Mucosa of stomach (tissue), 1 donor: ENCODE measurements around the gene FCN2.

Experiments used
- H3K27me3 ChIP-seq: one replicate; pipeline ENCODE4 v1.7.0; 2013; ENCODE audit warnings: mild to moderate bottlenecking, low read length; ENCODE audit not compliant: control insufficient read depth, insufficient read depth
- H3K36me3 ChIP-seq: one replicate; pipeline ENCODE4 v1.7.0; 2013; ENCODE audit warnings: low read length; ENCODE audit not compliant: control insufficient read depth, insufficient read depth
- H3K4me1 ChIP-seq: one replicate; pipeline ENCODE4 v1.7.0; 2013; ENCODE audit warnings: mild to moderate bottlenecking, low read length; ENCODE audit not compliant: control insufficient read depth, insufficient read depth
- H3K4me3 ChIP-seq: one replicate; pipeline ENCODE4 v1.7.0; 2013; ENCODE audit warnings: low read length
- H3K9ac ChIP-seq: one replicate; pipeline ENCODE4 v1.7.0; 2013; ENCODE audit warnings: mild to moderate bottlenecking, low read length, moderate library complexity
- H3K9me3 ChIP-seq: one replicate; pipeline ENCODE4 v1.7.0; 2013; ENCODE audit warnings: mild to moderate bottlenecking, low read length, moderate library complexity; ENCODE audit not compliant: control insufficient read depth
- donor health status: Pancreatic carcinoma.

FCN2 gene

GRCh38 chr9:134877541-134877940, 3.1 kb upstream of the FCN2 start:
- H3K9me3 ChIP-seq = no peaks in the 10 kb centered on the region
- H3K4me3 ChIP-seq = no peak overlapping the region
- H3K9ac ChIP-seq = no peak overlapping the region
- no peaks in the 10 kb centered on the region for H3K4me1 ChIP-seq
- no peaks in the 10 kb centered on the region for H3K27me3 ChIP-seq
- H3K36me3 ChIP-seq = no peaks in the 10 kb centered on the region

DNA sequence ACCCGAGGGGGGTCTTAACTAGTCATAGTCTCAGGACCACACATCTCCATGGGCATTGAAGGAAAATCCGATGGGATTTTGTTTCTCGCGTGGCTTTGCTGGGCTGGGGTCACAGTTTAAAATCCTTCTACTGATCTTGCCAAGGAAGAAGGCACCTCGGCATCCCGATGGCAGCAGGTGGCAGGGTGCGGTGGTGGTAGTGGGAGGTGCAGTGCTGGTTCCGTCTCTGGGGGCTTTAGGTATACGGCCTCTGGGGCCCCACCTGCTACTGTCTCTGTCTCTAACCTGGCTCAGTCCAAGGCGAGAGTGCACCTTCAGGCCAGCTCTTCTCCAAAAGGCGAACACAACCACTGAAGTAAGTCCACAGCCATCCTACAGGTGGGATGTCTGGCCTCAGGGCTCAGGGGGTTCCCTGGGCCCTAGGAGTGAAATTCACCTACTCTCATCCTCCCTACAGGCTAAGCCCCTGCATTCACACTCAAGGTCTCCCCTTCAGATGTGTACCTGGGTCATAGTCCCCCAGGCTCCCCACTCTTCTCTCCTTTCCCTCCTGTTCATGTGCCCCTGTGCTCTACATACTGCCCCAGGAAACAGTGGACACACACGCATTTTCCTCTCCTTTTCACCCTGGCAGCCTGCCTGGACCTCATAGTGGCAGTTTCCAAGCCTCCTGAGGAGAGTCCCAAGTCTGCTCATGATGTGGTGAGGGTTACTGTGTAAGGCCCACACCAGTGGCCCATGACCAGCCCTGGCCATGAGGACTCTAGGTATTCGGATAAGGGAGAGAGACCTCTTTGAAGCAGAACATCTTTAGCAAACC, 736 bp upstream of the FCN2 start:
- Histone ChIP-seq H3K4me1 (no peaks in the 10 kb centered on the region), H3K36me3 (no peaks in the 10 kb centered on the region), H3K4me3 (no peak overlapping the region), H3K9me3 (no peaks in the 10 kb centered on the region), H3K9ac (no peak overlapping the region), H3K27me3 (no peaks in the 10 kb centered on the region)

- no peaks in the 10 kb centered on the region for H3K36me3 ChIP-seq
- H3K9me3 ChIP-seq = no peaks in the 10 kb centered on the region
- no peaks in the 10 kb centered on the region for H3K4me1 ChIP-seq
- H3K4me3 ChIP-seq = no peak overlapping the region
- H3K9ac ChIP-seq = no peak overlapping the region
- no peaks in the 10 kb centered on the region for H3K27me3 ChIP-seq
These were observed 682 bp downstream of the FCN2 start for GRCh38 chr9:134881313-134881670.

- Histone ChIP-seq H3K4me1 (no peaks in the 10 kb centered on the region), H3K9ac (no peak overlapping the region), H3K36me3 (no peaks in the 10 kb centered on the region), H3K9me3 (no peaks in the 10 kb centered on the region), H3K27me3 (no peaks in the 10 kb centered on the region), H3K4me3 (no peak overlapping the region)
These were observed 1.7 kb downstream of the FCN2 start for GRCh38 chr9:134882204-134882785.

DNA sequence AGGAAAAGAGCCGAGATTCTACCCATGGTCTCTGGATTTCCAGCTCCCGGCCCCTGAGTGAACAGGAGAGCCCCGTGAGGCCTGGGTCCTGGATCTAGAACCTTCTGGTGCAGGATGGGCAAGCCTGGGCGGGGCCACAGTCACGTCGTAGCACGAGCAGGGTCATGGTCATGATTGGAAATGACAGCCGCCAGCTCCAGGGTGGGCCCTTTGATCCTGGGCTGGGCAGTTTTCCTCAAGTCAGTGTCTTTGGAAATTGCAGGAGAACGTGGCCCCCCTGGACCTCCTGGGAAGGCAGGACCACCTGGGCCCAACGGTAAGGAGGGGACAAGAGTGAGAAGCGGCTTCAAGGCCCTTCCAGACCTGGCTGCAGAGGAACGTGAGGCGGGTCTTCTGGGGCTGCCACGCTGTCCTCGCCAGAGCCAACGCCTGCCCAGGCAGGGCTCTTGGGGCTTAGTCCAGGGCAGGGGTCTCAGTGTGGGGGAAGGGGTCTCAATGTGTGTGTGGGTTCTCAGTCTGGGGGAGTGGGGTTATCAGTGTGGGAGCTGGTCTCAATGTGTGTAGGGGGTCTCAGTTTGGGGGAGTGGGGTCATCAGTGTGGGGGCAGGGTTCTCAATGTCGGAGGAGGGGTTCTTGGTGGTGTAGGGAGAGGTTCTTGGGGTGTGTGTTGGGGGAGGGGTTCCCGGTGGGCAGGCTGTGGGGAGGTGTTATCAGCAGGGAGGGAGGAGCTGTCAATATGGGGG, 2.6 kb downstream of the FCN2 start:
- H3K9ac ChIP-seq = no peak overlapping the region
- no peak overlapping the region for H3K4me3 ChIP-seq
- no peaks in the 10 kb centered on the region for H3K9me3 ChIP-seq
- peaks cover 3% of the 10 kb centered on the region for H3K27me3 ChIP-seq
- no peaks in the 10 kb centered on the region for H3K36me3 ChIP-seq
- no peaks in the 10 kb centered on the region for H3K4me1 ChIP-seq

DNA sequence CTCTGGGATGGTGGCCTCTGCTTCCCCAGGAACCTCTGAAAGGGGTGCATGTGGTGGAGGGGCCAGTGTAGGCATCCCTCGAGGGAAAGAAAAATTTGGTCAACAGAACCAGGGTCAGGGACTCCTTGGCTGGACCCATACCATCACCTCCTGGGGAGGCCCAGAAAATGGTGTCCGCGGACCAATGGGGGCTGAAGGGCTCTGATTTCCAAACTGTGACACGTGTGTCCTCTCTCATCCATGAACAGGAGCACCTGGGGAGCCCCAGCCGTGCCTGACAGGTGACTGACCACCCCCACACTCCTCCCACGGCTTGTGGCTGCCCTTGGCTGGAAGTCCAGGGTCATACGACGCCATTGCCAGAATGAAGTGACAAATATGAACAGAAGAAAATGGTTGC, 3.9 kb downstream of the FCN2 start:
- Histone ChIP-seq H3K4me3 (no peak overlapping the region), H3K9ac (no peak overlapping the region), H3K36me3 (no peaks in the 10 kb centered on the region), H3K27me3 (peaks cover 3% of the 10 kb centered on the region), H3K4me1 (no peaks in the 10 kb centered on the region), H3K9me3 (no peaks in the 10 kb centered on the region)

DNA sequence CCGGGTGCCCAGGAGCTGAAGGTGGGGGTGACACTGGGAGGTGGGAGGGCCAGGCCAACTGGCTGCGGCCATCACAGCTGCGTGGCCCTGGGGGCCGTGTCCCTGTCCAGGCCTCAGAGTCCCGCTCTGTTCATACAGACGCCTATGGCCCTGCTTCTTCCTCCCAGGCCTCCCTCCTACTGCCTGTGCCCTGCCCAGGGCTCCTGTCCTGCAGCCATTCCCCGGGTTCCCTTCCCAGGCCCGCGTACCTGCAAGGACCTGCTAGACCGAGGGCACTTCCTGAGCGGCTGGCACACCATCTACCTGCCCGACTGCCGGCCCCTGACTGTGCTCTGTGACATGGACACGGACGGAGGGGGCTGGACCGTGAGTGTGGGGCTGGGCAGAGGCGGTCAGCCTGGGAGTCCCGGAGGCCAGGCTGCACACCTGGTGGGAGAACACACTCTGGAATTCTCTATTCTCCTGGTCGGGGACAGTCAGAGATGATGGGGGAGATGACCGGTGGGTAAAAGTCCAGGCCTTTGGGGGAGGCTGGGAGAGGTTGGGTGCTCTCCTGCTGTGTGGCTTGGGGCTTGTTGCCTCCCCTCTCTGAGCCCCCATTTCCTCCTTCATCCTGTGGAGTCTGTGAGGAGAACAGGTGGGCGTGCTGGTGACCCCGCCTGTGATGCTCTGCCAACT, 4.5 kb downstream of the FCN2 start:
- Histone ChIP-seq H3K36me3 (no peaks in the 10 kb centered on the region), H3K9me3 (no peaks in the 10 kb centered on the region), H3K27me3 (peaks cover 3% of the 10 kb centered on the region), H3K4me3 (no peak overlapping the region), H3K4me1 (no peaks in the 10 kb centered on the region), H3K9ac (no peak overlapping the region)

DNA sequence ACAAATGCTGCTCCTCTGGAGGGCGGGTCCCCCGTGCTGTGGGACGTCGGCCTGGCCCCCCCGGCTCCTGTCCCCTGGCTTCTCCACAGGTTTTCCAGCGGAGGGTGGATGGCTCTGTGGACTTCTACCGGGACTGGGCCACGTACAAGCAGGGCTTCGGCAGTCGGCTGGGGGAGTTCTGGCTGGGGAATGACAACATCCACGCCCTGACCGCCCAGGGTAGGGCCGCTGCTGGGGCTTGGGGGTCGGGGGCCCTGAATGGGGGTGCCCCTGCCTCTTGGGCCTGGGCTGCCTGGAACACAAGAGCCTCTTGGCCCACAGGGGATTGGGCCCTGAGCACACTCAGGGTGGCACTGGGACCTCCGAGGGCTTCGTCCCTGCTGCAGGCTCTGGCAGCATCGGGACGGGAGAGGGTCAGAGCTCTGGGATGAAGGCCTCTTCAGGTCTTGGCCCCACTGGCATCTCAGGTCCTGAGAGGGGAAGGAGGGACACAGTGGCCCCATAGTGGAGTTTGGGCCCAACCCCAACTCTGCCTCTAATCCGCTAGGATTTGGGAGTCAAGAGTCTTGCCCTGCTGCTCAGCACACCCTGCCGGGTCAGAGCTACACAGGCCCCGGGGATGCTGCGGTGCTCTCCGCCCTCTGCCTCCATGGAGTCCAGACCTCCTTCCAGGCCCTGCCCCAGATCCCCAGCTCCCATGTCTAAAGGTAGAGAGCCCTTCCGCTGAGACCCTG, 5.2 kb downstream of the FCN2 start:
- no peak overlapping the region for H3K9ac ChIP-seq
- no peaks in the 10 kb centered on the region for H3K36me3 ChIP-seq
- H3K4me1 ChIP-seq = no peaks in the 10 kb centered on the region
- peaks cover 3% of the 10 kb centered on the region for H3K27me3 ChIP-seq
- H3K4me3 ChIP-seq = no peak overlapping the region
- H3K9me3 ChIP-seq = no peaks in the 10 kb centered on the region

GRCh38 chr9:134886413-134886913, 5.9 kb downstream of the FCN2 start:
- Histone ChIP-seq H3K9me3 (no peaks in the 10 kb centered on the region), H3K36me3 (no peaks in the 10 kb centered on the region), H3K4me1 (no peaks in the 10 kb centered on the region), H3K27me3 (peaks cover 3% of the 10 kb centered on the region), H3K4me3 (no peak overlapping the region), H3K9ac (no peak overlapping the region)

DNA sequence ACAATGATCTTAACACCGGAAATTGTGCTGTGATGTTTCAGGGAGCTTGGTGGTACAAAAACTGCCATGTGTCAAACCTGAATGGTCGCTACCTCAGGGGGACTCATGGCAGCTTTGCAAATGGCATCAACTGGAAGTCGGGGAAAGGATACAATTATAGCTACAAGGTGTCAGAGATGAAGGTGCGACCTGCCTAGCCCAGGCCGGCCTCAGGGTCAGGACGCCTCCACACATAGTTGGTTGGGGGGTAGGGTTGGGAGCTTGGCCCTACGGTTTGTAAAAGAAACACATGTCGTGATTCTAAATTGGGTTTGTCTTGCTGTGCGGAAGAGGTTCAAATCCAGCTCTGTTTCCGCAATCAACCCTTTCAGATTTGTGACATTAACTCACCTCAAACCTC, 6.6 kb downstream of the FCN2 start:
- no peaks in the 10 kb centered on the region for H3K36me3 ChIP-seq
- H3K9me3 ChIP-seq = no peaks in the 10 kb centered on the region
- H3K4me1 ChIP-seq = no peaks in the 10 kb centered on the region
- peaks cover 4% of the 10 kb centered on the region for H3K27me3 ChIP-seq
- no peak overlapping the region for H3K9ac ChIP-seq
- no peak overlapping the region for H3K4me3 ChIP-seq

- peaks cover 7% of the 10 kb centered on the region for H3K27me3 ChIP-seq
- no peaks in the 10 kb centered on the region for H3K36me3 ChIP-seq
- no peaks in the 10 kb centered on the region for H3K9me3 ChIP-seq
- no peaks in the 10 kb centered on the region for H3K4me1 ChIP-seq
- H3K9ac ChIP-seq = no peak overlapping the region
- no peak overlapping the region for H3K4me3 ChIP-seq
These were observed 7.3 kb downstream of the FCN2 start for GRCh38 chr9:134887686-134888602.
